NK-92 (cell line): ENCODE measurements around the gene TNS1.

ENCODE experiments used
- DNase-seq: peaks from one replicate; lab custom pipeline; 2025; ENCODE audit not compliant: unreplicated experiment; lab: John Stamatoyannopoulos, UW

TNS1 gene

DNA sequence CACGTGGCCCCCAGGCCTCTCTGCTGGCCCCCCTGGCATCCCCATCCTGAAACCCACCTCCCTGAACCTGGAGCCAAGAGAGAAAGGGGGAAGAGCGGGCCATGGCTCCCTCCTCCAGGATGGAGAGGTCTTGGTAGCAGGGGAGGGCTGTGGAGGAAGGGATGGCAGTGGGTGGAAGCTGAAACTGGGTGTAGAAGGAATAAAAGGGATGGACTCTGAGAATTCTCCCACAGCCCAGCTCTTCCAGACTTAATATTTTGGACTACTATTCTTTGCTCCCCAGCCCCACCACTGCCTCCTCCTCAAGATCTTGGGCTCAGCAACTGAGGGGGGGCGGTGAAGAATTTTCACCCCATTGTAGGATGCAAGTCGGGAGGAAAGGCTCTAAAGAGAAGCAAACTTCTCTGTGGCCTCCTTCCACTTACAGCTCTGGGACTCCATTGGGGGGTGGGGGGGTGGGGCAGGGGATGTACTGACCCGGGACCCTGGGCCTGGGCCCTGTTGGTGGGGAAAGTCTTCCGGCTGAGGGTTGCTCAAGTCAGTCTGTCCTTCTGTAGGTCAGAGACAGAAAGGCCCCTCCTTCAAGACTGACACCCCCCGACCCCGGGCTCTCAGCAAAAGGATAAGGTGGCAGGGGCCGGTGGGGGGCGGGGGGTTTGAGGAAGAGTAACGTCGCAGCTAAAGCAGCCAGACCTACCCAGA, 501 bp downstream of the TNS1 start:
- no peak for DNase-seq

DNA sequence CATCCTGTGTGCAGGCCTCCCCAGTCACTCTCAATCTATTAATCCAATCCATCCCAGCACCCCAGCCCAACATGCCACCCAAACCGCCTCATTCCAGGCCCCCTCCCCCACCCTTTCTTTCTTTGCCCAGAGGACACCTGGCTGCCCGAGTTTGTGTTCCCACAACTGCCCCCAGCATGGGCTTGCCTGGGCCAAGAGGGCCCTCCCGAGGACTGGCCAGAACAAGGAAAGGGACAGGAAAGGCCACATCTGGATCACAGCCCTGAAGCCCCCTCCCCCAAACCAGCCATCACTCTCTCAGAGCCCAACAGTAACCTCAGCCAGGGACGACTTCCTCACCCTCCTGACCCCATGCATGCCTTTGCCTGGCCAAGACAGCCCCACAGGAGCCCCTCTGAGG, 1.2 kb downstream of the TNS1 start:
- no peak for DNase-seq

DNA sequence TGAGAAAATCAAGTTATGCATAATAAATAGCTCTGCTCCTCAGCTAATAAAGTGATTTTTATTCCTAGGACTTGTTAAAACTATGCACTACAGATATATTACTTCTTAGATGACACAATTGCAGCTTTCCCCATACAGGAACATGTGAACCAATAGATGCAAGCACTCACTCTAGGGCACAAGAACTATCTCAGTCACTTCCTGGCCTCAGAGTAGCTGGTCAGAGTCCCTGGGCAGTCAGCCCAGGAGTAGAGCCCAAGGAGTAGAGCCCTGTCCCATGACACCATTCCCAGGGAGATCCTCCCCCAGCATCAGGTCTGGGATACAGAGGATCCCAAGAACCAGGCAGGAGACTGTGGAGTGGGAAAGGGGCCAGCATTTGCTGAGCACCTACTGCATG, 2.7 kb downstream of the TNS1 start:
- no peak for DNase-seq

DNA sequence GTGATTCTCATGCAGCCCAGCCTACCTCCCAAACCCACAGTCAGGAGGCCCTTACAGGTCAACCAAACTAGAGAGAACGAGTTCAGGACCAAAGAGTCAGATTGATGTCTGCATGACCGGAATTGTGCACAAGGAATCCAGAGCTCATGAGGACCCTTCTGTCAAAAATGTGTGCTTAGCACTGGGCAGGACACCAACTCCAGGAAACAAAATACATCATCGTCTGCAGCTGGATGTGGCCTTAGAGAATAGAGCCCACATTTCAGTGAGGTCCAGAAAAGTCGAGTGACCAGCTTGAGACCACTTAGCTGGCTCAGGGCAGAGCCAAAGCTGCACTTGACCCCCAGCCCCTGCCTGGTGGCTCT, 3.2 kb downstream of the TNS1 start:
- no peak for DNase-seq

DNA sequence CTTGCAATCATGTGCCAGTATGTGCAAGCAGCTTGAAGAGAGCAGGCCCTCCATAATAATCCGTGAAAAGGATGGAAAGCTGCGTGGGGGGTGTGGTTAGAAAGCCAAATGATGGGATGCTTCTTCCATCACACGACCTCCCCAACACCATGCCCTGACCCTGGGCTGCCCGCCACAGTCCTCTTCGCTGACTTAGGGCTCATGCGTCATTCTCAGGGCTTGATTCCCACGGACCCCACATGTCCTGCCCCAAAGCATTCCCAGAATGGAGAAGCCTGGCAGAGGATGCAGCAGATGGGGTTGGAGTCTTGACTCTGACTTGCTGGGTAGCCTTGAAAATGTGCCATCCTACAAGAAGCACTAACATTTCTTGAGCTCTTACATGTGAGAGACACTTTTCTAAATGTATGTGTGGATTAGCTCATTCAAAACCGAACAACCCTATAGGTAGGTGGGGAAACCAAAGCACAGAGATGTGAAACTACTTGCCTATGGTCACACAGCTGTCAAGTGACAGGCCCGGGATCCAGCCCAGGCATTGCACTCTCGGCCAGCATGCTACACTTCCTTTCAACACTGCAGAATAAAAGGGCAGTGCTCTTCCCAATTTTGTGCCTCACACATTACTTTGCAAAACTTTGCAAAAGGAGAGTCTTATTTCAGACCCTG, 3.7 kb downstream of the TNS1 start:
- DNase-seq, result no peak

DNA sequence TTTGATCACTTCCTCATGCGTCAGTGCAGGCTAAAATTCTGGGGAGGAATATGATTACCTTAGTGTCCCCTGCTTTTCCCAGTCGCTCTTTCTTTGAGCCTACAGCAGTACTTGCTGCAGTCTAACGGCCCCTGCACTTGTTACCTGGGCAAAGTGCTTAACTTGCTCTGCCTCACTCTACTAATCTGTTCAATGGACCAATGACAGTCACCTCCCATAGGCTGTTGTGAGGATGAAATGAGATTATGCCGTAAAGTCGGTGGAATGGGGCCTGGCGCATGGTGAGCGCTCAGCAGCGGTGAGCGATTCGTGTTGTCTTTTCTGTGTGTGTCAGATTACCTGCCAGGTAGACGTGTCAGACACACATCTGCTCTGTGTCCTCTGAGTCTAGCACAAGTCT, 5.3 kb downstream of the TNS1 start:
- DNase-seq, result no peak

DNA sequence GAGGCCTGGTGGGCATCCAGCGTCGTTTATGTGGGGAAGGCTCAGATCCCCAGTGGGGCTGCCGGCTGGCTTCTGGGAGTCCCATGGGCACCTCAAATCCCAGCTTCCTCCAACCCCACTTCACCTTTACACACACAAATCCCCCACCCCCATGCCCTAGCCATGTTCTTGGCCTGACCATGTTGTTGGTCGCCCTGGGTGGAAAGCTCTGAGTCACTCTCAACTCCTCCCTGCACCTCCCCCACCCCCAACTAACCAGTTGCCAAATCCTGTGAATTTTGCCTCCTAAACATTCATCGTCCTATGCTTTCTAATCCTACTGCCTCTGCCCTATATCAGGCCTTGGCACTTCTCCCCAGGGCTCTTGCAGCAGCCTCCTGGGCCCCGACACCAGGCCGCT, 6.4 kb downstream of the TNS1 start:
- DNase-seq, result no peak

DNA sequence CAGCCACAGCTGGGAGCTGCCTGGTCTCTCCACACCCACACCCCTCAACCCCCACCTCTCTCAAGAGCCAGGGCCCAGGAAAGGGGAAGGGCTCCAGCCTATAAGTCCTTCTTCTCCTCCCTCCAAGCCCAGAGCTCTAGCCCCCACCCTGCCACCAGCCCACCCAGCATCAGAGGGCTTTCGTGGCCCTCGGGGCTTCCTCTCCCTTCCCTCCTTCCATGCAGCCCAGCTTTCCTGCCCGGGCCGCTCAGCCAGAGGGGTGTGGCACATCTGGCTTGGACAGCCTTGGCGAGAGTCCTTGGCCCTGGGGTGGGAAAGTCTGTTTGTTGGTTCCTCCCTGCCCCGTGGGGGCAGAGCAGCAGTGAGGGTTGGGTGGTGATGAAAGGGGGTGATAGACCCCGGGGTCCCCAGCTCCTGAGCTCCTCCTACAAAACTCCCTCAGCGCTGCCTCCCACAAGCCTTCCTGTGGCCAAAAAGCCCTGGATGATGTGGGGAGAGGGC, 7.0 kb downstream of the TNS1 start:
- no peak for DNase-seq

DNA sequence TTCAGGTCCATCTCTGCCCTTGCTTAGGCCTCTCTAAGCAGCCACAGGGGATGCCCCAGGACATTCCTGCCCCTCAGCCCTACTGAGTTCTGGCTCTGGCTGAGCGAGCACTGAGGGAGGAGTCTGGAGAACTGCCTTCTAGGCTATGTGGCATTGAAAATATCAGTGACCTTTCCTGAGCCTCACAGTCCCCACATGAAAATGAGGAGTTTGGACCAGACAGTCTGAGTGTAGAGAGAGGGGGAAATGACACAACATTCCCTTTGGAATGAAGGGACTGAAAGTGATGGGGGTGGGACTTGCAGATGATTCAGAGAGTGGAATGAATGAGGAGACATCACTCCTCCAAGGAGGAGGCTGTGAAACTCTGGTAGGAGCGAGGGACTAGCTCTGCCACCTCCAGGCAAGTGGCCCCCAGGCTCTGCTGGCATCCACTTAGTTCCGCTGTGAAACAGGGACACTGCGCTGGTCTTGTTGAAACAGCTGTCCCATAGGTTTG, 8.0 kb downstream of the TNS1 start:
- DNase-seq, result no peak

DNA sequence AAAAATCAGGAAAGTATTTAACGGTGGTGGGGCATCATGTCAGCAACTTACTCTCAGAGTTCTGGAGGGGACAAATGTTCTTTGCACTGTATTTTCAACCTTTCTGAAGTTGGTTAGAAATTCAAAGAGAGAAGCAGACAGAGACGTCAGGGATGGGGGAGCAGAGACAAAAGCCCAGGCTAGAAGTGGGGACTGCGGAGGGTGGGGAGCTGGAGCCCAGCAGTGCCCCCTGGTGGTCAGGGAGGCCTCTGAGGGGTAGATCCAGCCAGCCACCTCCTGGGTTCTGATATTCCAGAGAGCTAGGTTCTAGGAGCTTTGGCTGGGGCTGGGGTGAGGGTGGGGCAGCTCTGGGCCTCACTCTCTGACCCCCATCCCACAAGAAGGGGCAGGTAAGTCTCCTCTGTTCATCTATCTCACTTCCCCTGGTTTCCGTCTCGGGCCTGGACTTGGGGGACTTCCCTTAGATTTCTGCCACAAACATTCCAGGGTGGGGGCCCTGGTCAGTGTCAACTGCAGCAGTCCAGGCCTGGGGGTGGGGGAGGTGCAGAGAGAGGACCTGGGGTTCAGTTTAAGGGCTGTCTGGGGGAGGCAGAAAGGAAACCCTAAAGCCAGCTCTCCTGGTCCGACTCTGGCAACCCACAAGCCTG, 8.9 kb downstream of the TNS1 start:
- no peak for DNase-seq

DNA sequence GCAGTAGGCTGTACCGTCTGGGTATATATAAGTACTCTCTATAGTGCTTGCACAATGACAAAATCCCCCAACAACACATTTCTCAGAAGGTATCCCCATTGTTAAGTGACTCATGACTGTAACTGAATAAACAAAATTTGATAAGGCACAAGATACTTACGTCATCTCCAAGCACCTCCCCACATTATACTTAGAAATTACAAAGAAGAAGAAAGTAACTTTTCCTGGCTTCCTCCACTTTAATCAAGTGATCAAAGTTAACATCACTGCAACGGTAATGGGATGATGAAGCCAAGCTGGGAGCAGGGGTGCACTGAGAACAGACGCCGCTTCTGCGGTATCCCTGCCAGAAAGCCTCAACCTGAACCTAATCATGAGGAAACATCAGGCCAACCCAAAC, 9.7 kb downstream of the TNS1 start:
- DNase-seq, result no peak

DNA sequence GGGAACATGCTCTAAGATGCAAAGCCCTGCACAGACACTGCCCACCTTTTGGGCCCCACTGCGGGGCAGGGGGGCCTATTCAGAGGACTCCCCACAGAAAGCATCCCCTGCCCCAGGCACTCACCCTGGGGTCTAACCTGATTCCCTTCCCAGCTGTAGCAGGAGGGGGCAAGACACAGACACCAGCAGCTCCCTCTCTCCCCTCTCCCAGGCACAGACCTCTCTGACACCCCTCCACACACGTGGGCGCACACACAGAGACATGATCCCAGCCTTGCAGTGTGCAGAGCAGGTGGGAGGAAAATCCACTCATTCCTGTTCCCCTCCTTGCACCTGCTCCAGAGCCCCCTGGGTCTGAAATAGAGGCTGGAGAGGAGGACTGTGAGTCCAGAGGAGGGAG, 10.7 kb downstream of the TNS1 start:
- DNase-seq, result no peak

DNA sequence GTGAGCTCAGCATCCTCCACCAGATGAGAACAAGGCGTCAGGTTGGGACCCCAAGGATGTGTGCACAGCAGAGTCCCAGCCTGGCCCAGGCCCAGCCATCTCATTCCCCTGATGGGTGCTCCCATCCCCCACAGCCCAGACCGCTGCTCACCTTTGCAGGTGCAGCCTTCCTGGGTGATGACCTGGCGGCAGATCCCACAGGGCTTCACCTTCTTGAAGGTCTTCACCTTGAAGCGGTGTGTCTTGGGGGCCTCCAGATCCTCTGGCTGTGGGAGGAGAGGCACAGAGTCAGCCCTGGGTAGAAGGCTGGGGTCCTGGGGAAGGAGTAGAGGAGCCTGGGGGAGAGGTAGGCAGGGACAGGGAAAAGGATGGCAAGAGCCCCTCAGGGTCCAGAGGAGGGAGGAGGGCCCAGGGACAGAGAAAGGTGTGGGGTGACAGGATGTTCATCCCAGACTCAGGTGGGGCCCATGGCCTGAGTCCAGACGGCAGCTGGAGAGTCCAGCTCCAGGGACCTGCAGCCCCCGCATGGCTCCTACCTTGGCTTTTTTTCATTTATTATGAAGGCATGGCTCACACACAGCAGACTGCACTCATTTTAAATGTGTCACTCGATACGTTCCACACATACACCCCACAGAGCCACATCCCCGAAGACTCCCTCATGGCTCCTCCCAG, 11.9 kb downstream of the TNS1 start:
- DNase-seq, result no peak

DNA sequence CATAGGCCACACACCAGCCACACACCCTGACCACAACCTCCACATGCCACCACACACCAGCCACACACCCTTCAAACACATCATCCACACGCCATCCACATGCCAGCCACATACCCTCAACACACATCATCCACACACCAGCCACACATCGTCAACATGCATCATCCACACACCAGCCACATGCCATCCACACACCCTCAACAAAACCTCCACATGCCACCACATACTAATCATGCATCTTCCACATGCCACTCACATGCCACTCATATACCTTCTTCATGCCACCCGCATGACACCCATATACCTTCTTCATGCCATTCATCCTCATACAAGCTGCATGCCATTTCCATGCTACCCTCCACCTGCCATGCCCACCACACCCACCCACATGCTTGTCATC, 12.4 kb downstream of the TNS1 start:
- no peak for DNase-seq

DNA sequence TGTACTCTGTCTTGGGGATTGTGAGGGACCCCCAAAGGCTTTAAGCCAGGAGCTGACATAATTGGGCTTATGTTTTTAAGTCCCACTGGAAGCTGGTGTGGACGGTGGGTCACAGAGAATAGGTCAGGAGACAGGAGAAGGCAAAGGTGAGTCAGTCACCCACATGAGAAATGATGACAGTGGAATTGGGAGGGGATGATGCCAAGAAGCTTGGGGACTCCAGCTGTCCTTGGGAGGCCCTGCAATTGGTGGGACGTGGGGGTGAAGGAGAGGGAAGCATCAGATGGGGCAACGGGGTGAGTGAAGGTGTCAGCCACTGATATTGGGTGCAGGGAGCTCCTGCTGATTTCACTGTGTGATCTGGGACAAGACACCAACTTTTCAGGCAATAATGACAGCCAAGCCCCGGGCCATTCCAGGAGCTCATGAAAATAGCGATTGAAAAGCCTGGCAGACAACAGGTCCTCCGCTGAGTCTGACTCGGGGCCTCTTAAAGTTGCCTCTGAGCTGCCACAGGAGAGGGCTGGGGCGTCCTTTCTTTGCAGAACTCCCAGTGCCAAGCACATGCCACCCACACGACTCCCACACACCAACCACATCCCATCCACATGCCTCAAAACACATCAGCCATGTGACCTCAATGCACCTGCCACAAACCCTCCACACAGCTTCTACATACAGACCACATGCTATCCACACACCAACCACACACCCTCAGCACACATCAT, 13.4 kb downstream of the TNS1 start:
- DNase-seq, result no peak

DNA sequence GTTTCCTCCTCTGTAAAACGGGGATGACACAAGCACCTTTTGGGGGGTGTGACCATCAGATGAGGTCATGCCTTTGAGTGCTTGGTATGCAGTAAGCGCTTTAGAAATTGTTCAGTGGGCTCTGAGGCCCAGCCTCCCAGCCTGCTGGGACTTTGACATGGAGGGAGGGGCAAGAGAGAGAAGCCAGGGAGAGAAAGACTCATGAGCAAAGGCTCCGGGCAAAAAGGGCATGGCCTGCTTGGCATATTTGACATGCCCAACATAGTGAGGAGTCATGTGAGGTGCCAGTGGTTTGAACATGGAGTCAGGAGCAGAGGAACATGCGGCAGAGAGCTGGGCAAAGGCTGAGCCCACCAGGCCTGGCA, 14.0 kb downstream of the TNS1 start:
- no peak for DNase-seq

DNA sequence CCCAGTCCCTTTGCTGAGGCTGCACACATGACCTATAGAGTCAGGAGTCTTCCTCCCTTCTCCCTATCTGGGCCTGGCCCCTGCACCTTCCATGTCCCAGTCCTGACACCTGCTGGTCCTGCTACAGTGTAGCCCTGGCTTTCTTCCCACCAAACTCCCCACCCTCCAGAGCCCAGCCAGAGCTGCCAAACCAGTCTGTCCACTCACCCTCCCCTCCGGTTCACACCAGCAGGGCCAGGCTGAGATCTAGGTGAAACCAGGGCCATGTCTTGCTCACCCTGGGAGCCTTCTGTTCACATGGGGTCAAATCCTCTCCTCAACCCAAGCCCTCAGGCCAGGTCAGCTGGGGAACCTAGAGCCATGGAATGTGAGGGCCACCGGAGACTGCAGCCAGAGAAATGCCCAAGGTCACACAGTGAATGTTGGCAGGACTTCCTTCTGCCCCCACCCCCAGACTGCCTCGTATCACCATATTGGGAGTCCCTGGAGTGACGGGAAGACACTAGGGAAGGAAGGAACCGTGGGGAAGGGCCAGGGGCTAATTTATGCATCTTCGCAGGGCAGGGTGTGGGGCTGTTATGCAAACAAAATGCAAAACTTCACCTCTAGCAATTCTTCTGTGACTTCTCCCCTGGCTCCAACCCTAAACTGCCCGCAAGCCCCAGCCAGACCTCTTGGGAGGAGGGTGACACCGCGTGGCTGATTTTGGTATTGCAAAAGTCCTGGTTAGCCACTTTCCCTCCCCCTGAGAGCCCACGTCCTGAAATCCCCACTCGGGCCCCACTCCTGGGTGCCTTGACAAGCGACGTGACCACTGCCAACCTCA, 14.6 kb downstream of the TNS1 start:
- DNase-seq, result no peak

DNA sequence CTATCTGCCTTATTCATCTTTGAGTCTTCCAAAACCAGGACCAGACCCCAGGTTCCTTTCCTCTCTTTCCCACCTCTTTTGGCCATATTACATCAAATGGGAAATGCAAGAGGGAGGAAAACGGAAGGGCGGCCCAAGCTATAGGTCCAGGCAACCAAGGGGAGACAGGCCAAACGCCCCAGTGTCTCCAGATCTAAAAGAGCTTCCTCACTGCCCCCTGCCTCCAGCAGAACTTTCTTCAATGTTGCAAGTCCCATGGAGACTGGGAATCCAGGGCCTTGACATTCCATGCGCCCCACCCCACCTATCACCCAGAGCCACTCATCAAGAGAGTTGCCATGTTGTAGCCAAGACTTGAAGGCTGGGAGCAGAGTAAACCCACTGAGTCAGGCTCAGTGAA, 15.4 kb downstream of the TNS1 start:
- no peak for DNase-seq

DNA sequence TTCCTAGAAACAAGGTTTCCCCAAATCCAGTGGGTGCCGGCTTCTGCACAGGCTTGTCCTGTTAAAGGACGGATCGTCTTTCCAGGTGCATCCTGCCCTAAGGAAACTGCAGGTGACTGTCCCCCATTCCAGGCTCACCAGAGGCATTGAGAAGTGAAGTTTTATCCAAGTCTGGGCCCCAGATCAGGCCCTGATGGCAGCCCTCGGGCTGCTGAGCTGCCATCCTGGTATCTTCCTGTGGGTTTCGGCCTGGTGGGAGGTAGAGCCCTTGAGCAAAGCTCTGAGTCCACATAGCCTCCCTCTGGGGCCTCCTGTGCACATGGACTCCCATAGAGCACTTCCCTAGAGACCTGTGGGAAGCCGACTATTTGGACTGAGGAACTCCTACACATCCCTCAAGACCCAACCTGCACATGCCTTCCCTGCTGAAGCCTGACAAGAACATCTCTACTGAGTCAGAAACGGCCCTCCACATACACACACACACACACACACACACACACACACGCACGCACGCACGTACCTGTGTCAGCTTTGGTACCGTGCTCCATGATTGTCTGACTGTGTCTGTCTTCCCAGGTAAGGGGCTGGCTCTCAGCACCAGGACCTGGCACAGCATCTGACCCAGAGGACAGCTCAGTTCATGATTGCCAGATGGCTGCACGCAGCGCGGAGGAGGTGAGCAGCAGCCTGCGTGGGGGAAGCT, 16.4 kb downstream of the TNS1 start:
- DNase-seq, result no peak
